Measurements from ENCODE around the gene CLEC18B.
"Not testable (repeated sequence)": the region's sequence is repeated elsewhere in the genome, so short reads cannot be mapped to it uniquely, and the experiment has no call there.

The CLEC18B gene

DNA sequence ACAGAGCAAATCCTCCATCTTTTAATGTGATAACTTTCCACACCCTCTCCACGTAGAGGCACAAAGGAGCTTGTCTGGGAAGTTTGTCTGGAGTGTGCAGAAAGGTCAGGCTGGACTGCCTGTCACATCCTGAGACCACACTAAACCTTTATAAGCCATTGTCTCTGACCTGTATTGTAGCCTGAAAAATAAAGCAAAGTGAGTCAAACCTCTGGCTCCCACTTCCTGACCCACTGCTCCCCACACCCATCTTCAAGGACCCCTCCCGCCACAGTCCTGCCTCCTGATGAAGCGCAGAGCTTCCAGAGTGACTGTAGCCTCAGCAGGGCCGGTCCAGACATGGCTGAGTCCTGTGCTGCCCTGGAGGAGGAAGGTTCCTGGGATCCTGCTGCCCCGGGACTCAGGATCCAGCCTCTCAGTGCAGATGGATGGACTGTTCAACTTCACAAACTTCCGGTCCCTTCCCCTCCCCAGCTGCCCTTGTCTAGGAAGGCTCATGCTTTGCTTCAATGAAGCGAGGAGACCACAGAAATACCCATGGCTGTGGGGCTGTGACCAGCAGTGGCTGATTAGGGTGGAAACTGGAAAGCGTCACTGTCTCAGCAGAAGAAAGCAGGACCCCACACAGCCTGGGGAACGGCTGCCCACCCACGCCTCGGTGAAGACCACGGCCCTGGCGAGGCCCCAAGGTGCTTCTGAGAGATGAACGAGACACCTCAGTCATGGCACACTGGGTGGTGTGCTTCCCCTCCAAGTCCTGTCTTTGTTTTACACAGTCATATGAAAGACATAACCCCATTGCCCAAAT, 30.9 kb upstream of the CLEC18B start:
- peaks cover 54% of the 10 kb centered on the region for H3K36me3 Mint-ChIP-seq (ENCODE audit: low read depth)
- H3K4me1 Mint-ChIP-seq (ENCODE audit: low read depth), result peaks cover 5% of the 10 kb centered on the region
- H3K4me3 Mint-ChIP-seq, result no peak overlapping the region
- H3K9me3 Mint-ChIP-seq, result no peaks in the 10 kb centered on the region
- H3K27ac Mint-ChIP-seq, result no peak overlapping the region
- no peaks in the 10 kb centered on the region for H3K27me3 Mint-ChIP-seq

DNA sequence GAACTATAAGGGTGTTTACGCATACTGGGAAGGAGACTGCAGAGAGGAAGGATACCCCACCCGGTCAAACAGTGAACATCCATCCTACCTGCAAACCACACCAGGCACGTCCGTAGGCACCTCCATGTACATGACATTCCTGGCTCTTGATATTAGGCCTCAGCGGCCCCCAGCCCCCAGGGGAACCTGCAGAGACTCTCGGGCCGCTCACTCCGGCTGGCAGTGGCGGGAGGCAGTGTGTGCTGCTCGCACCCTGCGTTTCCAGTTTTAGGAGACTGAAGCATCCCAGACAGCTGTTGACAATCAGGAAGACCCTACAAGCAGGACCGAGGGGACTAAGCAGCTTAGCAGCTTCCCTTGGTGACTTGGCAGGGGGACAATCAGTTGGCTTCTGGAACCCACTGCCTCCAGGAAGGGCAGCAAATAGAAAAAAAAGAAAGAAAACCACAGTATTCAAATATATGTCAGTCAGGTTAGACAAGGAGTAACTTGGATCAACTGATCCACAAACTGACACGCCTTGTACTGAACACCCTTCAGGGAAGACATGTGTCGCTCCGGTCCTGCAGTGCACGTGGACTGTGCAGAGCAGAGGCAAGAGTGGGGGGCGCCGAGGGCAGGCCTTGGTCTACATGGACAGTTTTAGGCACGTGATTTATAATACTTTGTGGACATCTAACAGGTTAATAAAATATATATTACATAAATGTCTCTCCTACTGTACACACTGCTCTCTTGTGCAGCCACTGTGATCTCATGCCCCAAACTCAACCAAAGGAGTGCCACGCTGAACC, 29.9 kb upstream of the CLEC18B start:
- Mint-ChIP-seq H3K27ac (no peak overlapping the region), H3K4me1 (ENCODE audit: low read depth) (peaks cover 5% of the 10 kb centered on the region), H3K4me3 (no peak overlapping the region), H3K36me3 (ENCODE audit: low read depth) (peaks cover 49% of the 10 kb centered on the region), H3K27me3 (no peaks in the 10 kb centered on the region), H3K9me3 (no peaks in the 10 kb centered on the region)

DNA sequence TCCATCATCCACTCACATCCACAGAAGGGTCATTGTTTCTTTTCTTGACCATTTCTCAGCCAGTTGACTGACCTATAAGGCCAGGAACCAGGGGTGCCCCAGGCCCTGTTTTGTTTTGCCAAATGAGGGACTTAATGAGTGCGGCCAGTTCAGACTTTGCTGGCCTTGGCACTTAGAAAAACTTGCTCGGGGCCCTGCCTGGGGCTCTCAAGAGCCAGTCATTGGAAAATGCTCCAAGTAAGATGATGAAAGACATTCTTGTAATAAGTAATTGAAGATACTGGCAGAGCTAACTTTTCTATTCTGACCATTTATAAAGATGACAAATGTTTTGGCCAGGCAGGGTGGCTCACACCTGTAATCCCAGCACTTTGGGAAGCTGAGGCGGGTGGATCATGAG, 29.0 kb upstream of the CLEC18B start:
- peaks cover 5% of the 10 kb centered on the region for H3K4me1 Mint-ChIP-seq (ENCODE audit: low read depth)
- no peaks in the 10 kb centered on the region for H3K27me3 Mint-ChIP-seq
- H3K27ac Mint-ChIP-seq, result no peak overlapping the region
- H3K4me3 Mint-ChIP-seq, result no peak overlapping the region
- peaks cover 43% of the 10 kb centered on the region for H3K36me3 Mint-ChIP-seq (ENCODE audit: low read depth)
- H3K9me3 Mint-ChIP-seq, result no peaks in the 10 kb centered on the region

DNA sequence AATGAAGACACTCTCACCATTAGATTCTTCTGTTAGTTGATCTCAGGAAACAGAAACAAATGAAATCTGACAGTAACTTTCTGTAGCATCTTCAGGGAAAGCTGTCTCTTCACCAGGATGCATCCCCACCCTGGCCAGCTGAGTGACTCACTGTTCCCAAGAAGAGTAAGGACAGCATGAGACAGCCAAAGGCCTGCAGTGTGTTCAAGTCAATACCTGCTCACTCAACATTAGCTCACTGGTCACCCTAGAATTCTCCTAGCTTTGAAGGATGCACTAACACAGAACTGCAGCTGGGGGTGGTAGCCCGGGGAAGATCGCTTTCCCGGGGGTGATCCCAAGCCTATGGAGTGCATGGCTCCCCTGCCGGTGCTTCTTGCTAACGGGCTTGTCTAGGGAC, 28.2 kb upstream of the CLEC18B start:
- Mint-ChIP-seq H3K4me1 (ENCODE audit: low read depth) (peaks cover 5% of the 10 kb centered on the region), H3K4me3 (no peak overlapping the region), H3K9me3 (no peaks in the 10 kb centered on the region), H3K27ac (no peak overlapping the region), H3K36me3 (ENCODE audit: low read depth) (peaks cover 37% of the 10 kb centered on the region), H3K27me3 (no peaks in the 10 kb centered on the region)

GRCh38 chr16:74448990-74449389, 27.7 kb upstream of the CLEC18B start:
- Mint-ChIP-seq H3K9me3 (no peaks in the 10 kb centered on the region), H3K27me3 (no peaks in the 10 kb centered on the region), H3K36me3 (ENCODE audit: low read depth) (peaks cover 37% of the 10 kb centered on the region), H3K4me3 (no peak overlapping the region), H3K27ac (no peak overlapping the region), H3K4me1 (ENCODE audit: low read depth) (peaks cover 5% of the 10 kb centered on the region)

GRCh38 chr16:74447578-74447977, 26.3 kb upstream of the CLEC18B start:
- Mint-ChIP-seq H3K9me3 (no peaks in the 10 kb centered on the region), H3K4me3 (no peak overlapping the region), H3K27ac (no peak overlapping the region), H3K4me1 (ENCODE audit: low read depth) (peaks cover 5% of the 10 kb centered on the region), H3K27me3 (no peaks in the 10 kb centered on the region), H3K36me3 (ENCODE audit: low read depth) (peaks cover 30% of the 10 kb centered on the region)

DNA sequence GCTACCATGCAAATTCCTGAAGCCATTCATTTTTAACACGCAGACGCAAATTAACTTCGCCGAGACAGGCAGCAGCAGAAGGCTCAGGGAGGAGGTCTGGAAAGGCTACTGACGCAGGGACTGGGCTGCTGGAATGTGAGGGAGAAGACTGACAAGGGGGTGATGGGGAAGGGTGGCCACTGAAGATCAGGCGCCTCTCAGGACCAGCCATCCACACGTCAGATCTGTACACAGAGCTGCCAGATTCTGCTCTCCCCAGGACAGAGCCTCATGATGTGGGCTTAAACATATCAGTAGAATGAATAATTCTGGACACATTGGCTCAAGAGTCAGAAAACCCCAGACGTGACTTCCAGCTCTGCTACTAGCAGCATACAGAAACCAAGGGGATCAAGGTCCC, 25.6 kb upstream of the CLEC18B start:
- peaks cover 5% of the 10 kb centered on the region for H3K4me1 Mint-ChIP-seq (ENCODE audit: low read depth)
- H3K4me3 Mint-ChIP-seq, result no peak overlapping the region
- H3K27ac Mint-ChIP-seq, result peak overlapping the region; percentile 74
- no peaks in the 10 kb centered on the region for H3K27me3 Mint-ChIP-seq
- no peaks in the 10 kb centered on the region for H3K9me3 Mint-ChIP-seq
- H3K36me3 Mint-ChIP-seq (ENCODE audit: low read depth), result peaks cover 23% of the 10 kb centered on the region

DNA sequence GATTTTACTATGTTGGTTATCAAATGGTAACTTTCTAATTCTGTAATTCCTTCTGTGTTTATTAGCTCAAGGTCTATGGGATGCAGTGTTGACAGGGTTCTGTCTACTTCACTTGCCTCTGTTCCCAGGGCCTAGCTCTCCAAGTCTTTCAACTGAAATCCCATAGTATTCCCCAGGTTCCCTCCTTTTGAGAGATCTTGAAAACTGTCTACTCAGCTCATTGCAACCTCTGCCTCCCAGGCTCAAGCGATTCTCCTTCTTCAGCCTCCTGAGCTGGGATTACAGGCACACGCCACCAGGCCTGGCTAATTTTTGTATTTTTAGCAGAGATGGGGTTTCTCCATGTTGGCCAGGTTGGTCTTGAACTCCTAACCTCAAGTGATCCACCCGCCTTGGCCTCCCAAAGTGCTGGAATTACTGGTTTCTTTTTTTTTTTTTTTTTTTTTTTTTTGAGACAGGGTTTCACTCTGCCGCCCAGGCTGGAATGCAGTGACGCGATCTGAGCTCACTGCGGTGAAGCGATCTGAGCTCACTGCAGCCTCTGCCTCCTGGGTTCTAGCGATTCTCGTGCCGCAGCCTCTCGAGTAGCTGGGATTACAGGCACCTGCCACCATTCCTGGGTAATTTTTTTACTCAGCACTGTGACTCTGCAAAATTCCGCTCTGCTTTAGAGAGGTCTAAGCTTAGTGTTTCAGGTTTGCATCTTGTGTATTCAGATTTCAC, 22.5 kb upstream of the CLEC18B start:
- not testable (repeated sequence) for H3K4me1 Mint-ChIP-seq (ENCODE audit: low read depth); H3K27ac Mint-ChIP-seq

GRCh38 chr16:74439685-74440084, 18.4 kb upstream of the CLEC18B start:
- H3K36me3 Mint-ChIP-seq (ENCODE audit: low read depth), result peaks cover 12% of the 10 kb centered on the region
- no peak overlapping the region for H3K4me3 Mint-ChIP-seq
- H3K27ac Mint-ChIP-seq, result peak overlapping the region; percentile 36
- peaks cover 4% of the 10 kb centered on the region for H3K9me3 Mint-ChIP-seq
- H3K27me3 Mint-ChIP-seq, result no peaks in the 10 kb centered on the region
- H3K4me1 Mint-ChIP-seq (ENCODE audit: low read depth), result peaks cover 16% of the 10 kb centered on the region

More for the DNA sequence above, 22.5 kb upstream of the CLEC18B start:
- H3K27me3 Mint-ChIP-seq; H3K36me3 Mint-ChIP-seq (ENCODE audit: low read depth); H3K9me3 Mint-ChIP-seq; H3K4me3 Mint-ChIP-seq: not testable (repeated sequence)

DNA sequence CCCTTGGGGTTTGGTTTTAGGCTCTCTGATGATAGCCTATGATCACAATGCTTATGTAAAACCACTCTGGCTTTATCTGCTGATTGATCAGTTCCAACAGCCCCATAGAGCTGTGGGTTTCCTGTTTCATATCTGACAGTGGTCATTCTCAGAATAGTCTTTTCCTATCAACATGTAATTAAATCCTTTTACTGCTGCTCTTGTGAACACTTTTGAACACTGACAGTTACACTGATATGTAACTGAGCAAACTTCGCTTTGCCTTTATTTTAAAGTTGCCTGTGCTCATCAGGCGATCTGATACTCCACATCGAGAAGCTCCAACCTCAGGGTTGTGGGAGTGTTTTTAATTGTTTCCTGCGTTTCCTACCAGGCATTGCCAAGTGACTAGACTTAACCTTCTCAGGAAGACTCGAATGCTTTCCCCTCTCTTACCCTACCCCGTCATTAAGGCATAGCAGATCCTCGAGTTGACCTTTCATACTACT, 17.3 kb upstream of the CLEC18B start:
- peaks cover 16% of the 10 kb centered on the region for H3K4me1 Mint-ChIP-seq (ENCODE audit: low read depth)

GRCh38 chr16:74431516-74431915, 10.2 kb upstream of the CLEC18B start:
- Mint-ChIP-seq H3K4me3 (no peak overlapping the region), H3K36me3 (ENCODE audit: low read depth) (no peaks in the 10 kb centered on the region), H3K27me3 (no peaks in the 10 kb centered on the region), H3K27ac (no peak overlapping the region), H3K4me1 (ENCODE audit: low read depth) (no peaks in the 10 kb centered on the region), H3K9me3 (peaks cover 4% of the 10 kb centered on the region)

More for the DNA sequence above, 17.3 kb upstream of the CLEC18B start:
- H3K4me3 Mint-ChIP-seq, result peak overlapping the region; percentile 51
- H3K9me3 Mint-ChIP-seq, result peaks cover 4% of the 10 kb centered on the region
- peak overlapping the region; percentile 79 for H3K27ac Mint-ChIP-seq
- peaks cover 12% of the 10 kb centered on the region for H3K36me3 Mint-ChIP-seq (ENCODE audit: low read depth)
- no peaks in the 10 kb centered on the region for H3K27me3 Mint-ChIP-seq

GRCh38 chr16:74430036-74430712, 8.9 kb upstream of the CLEC18B start:
- not testable (repeated sequence) for H3K27ac Mint-ChIP-seq; H3K4me3 Mint-ChIP-seq; H3K4me1 Mint-ChIP-seq (ENCODE audit: low read depth); H3K36me3 Mint-ChIP-seq (ENCODE audit: low read depth); H3K9me3 Mint-ChIP-seq; H3K27me3 Mint-ChIP-seq

GRCh38 chr16:74428493-74428892, 7.2 kb upstream of the CLEC18B start:
- not testable (repeated sequence) for H3K27ac Mint-ChIP-seq; H3K4me3 Mint-ChIP-seq; H3K36me3 Mint-ChIP-seq (ENCODE audit: low read depth); H3K27me3 Mint-ChIP-seq; H3K9me3 Mint-ChIP-seq; H3K4me1 Mint-ChIP-seq (ENCODE audit: low read depth)

- H3K9me3 Mint-ChIP-seq; H3K4me3 Mint-ChIP-seq; H3K27ac Mint-ChIP-seq; H3K27me3 Mint-ChIP-seq; H3K4me1 Mint-ChIP-seq (ENCODE audit: low read depth); H3K36me3 Mint-ChIP-seq (ENCODE audit: low read depth): not testable (repeated sequence)
Observed at GRCh38 chr16:74425751-74426150, 4.5 kb upstream of the CLEC18B start.

Measured in stimulated activated naive CD8-positive, alpha-beta T cell treated with anti-CD3 and anti-CD28 coated beads, Interleukin-15, Interleukin-2, amounts not matched to agents 100 ng/mL and 50 ng/mL, for 24 hours (primary cell).